HK-2 (cell line): ENCODE data around the gene HNRNPUL1.

Source experiments
- DNase-seq: peaks from one replicate; pipeline ENCODE4 v3.0.0-alpha.2; 2018; ENCODE audit not compliant: unreplicated experiment

HNRNPUL1 gene

GRCh38 chr19:41308450-41309179 is 44.4 kb downstream of the HNRNPUL1 start:
- peak; percentile 95 for DNase-seq

GRCh38 chr19:41309180-41310032 is 45.2 kb downstream of the HNRNPUL1 start:
- no peak for DNase-seq

- peak; percentile 89 for DNase-seq
Observed at GRCh38 chr19:41310033-41310831, 46.1 kb downstream of the HNRNPUL1 start, which contains the start of gene CCDC97. TSS of gene CCDC97 (plus strand) at chr19:41310172. CDS start at chr19:41310311, 139 bp downstream.

GRCh38 chr19:41311072-41311471 is 46.9 kb downstream of the HNRNPUL1 start:
- DNase-seq: no peak

DNA sequence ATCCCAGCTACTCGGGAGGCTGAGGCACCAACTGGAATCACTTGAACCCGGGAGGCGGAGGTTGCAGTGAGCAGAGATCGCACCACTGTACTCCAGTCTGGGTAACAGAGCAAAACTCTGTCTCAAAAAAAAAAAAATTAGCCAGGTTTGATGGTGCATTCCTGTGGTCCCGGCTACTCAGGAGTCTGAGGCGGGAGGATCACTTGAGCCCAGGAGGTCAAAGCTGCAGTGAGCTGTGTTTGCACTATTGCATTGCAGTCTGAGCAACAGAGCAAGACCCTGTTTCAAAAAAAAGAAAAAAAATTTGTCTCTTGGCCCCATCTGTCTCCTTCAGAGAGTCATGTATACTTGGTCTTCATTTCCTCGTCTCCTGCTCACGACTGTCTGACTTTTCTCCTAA is 47.4 kb downstream of the HNRNPUL1 start:
- no peak for DNase-seq

DNA sequence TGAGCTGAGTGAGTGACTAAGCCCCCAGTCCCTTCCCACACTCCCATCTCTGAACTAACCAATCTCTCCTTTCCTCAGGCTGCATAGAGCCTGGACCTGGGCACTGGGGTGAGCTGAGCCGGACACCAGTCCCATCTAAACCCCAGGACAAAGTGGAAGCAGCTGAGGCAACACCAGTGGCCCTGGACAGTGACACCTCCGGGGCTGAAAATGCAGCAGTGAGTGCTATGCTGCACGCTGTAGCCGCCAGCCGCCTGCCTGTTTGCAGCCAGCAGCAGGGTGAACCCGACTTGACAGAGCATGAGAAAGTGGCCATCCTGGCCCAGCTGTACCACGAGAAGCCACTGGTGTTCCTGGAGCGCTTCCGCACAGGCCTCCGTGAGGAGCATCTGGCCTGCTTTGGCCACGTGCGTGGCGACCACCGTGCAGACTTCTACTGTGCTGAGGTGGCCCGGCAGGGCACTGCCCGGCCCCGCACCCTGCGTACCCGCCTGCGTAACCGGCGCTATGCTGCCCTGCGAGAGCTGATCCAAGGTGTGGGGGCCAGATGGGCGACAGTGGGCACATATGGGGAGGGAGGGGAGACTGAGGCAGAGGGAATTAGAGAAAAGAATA is 52.2 kb downstream of the HNRNPUL1 start:
- DNase-seq: no peak

- no peak for DNase-seq
Observed at GRCh38 chr19:41318696-41319499, 54.7 kb downstream of the HNRNPUL1 start.

GRCh38 chr19:41319500-41320184 is 55.5 kb downstream of the HNRNPUL1 start:
- DNase-seq: no peak

- DNase-seq: no peak
Observed at GRCh38 chr19:41320185-41320518, 56.0 kb downstream of the HNRNPUL1 start.

GRCh38 chr19:41320568-41320967 is 56.4 kb downstream of the HNRNPUL1 start:
- DNase-seq: no peak

DNA sequence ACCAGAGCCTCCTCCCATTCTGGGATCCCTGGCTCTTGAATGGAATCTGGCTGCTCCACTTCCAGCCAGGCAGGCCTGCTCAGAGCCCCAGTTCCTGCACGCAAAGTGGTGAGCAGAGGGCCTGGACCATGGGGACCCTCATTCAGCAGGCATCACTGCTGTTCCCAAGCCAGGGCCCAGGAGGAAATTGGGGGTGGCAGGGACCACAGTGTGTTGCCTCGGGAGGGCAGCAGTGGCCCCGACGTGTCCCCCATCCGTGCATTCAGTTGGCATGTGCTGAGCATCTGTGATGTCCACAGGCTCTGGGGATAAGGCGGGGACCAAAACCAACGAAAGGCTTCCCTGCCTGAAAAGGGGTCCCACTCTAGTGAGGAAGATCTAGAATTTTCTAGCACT is 57.0 kb downstream of the HNRNPUL1 start:
- DNase-seq: no peak

DNA sequence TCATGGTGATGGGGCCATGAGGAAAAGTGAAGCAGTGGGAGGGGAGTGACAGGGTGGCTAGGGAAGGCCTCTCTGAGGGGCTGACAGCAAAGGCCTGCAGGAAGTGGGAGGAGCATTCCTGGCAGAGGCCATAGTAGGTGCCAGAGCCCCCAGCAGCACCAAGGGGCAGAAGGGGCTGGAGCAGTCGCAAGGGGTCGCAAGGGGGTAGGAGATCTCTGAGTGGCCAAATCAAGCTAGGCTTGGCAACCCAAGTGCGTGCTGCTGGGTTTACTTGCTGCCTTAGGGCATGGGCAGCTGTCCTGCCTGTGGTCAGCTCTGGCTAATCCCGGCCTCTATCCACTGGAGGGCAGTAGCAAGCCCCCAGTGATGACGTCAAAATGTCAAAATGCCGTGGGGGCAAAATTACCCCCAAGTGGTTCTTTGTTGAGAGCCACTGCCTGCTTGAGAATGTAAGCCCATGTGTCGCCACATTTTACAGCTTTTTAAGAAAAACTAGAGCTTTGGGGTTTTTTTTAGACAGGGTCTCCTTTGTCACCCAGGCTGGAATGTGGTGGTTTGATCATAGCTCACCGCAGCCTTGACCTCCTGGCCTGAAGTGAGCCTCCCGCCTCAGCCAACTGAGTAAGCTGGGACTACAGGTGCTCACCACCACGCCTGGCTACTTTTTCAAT is 57.6 kb downstream of the HNRNPUL1 start:
- DNase-seq: peak; percentile 78

DNA sequence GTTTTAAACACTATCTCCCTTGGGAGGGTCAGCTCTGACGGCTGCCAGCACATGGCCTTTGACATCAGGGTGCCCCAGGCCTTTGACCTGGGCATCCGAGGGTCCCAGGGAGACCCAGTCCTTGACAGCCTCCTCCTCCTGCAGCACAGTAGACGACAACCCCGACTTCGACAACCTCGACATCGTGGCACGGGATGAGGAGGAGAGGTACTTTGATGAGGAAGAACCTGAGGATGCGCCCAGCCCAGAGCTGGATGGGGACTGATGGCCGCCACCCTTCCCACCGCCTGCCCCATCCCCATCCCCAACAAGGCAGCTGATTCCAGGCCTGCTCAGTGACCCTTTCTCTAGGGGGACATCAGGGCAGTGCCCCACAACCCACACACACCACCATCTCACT is 58.3 kb downstream of the HNRNPUL1 start:
- DNase-seq: no peak

DNA sequence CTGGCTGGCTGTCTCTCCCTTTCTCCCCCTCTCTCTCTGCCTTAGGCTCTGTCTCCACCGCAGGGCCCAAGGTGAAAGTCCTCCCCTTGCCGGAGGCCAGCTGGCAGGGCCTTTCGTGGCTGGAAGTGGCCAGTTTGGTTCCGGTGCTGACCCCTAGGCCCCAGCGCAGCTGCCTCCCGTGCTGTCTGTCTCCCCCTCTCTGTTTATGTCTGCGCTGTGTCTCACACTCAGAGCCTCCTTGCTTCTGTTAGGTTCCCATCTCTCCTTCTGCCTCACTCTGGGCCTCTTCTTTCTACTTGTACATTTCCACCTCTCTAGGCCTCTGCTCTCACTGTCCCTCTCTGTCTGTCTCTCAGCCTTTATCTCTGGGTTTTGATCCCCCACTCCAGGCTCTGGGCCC is 58.9 kb downstream of the HNRNPUL1 start:
- DNase-seq: peak; percentile 48

DNA sequence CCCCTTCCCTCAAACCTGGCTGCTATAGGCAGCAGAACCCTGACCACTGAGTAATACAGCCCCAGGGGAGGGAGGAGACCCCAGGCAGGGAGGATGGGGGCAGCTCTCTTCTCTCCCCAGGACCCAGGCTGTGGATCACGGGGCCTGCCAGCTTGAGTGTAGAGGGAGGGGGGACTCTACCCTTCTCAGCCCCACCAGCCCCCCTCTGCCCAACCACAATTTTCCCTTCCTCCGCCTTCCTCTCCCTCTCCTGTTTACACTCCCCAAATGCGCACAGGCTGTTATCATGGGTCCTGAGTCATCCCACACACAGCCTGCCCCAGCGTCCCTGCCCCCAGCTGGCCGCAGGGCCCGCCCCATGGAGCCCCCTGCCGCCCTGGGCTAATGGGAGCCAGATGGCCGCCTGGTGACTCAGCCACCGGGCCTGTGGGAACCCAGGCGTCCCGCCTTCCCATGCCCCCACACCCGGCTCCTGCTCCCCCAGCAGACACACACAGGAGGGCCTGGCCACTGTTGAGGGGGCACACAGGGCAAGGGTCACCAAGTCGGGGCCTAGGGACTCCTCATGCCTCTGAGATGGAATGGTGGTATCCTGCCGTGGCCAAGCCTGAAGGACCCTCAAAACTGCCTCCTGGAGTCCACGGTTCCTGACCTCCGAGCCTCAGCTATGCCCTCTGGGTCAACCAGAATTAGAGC is 59.4 kb downstream of the HNRNPUL1 start:
- peak; percentile 88 for DNase-seq

GRCh38 chr19:41324231-41324702 is 60.1 kb downstream of the HNRNPUL1 start:
- DNase-seq: no peak

- DNase-seq: peak; percentile 95
Observed at GRCh38 chr19:41324921-41325639, 60.9 kb downstream of the HNRNPUL1 start.

GRCh38 chr19:41325640-41325946 is 61.4 kb downstream of the HNRNPUL1 start:
- no peak for DNase-seq
